ENCODE data around the gene SH3BP5. TPM values are rescaled to one million over a fixed set of nuclear protein-coding genes. Genes with fewer than 3 reads are reported as not detected.

SH3BP5 gene
- total and polyA plus RNA-seq, 9 donors: 80.4 to 205 (median 142) TPM

- WGBS, 3 donors: 46 to 57% (median 53%) methylated on average over 11 of the region's 11 CpGs
- Histone ChIP-seq H3K36me3 (no peaks in the 10 kb centered on the region), H3K27me3 (no peaks in the 10 kb centered on the region), H3K4me3 (no peak overlapping the region), H3K4me1 (ENCODE audit: insufficient read depth) (peaks cover 28% of the 10 kb centered on the region), H3K9me3 (no peaks in the 10 kb centered on the region), H3K27ac (peak overlapping the region; percentile 85 to 86)
- DNase-seq: no peak
- no peak for TF ChIP-seq CTCF (IDR thresholded peaks at IDR 0.05)
- no peak for TF ChIP-seq POLR2A (IDR thresholded peaks at IDR 0.05)
- intact Hi-C loops (cut with DNase I): loop anchor here in 2 of 4 donors (5.0 kb wide), 2 partner anchors 37 to 48 kb away; no protein-coding TSS in a partner anchor
These were observed 3.1 kb downstream of the SH3BP5 start for GRCh38 chr3:15329046-15330005.

GRCh38 chr3:15327941-15328340 lies 4.4 kb downstream of the SH3BP5 start:
- Histone ChIP-seq H3K9me3 (no peaks in the 10 kb centered on the region), H3K27ac (peak overlapping the region in 1 of 2 donors; percentile 10), H3K36me3 (no peaks in the 10 kb centered on the region), H3K27me3 (no peaks in the 10 kb centered on the region), H3K4me1 (ENCODE audit: insufficient read depth) (peaks cover 35% of the 10 kb centered on the region), H3K4me3 (no peak overlapping the region)
- intact Hi-C loops (cut with DNase I): loop anchor here in 1 of 4 donors (5.0 kb wide), 1 partner anchor 36 kb away; no protein-coding TSS in a partner anchor
- DNase-seq: no peak
- TF ChIP-seq CTCF (IDR thresholded peaks at IDR 0.05): no peak
- TF ChIP-seq EP300 (IDR thresholded peaks at IDR 0.05): no peak
- no peak for TF ChIP-seq POLR2A (IDR thresholded peaks at IDR 0.05)
- WGBS, 3 donors: 13 to 16% (median 15%) methylated on average over 7 of the region's 7 CpGs

GRCh38 chr3:15326673-15327072 lies 5.7 kb downstream of the SH3BP5 start:
- Histone ChIP-seq H3K4me1 (ENCODE audit: insufficient read depth) (peaks cover 40% of the 10 kb centered on the region), H3K4me3 (no peak overlapping the region)
- intact Hi-C loops (cut with DNase I): loop anchor here in 1 of 4 donors (5.0 kb wide), 1 partner anchor 34 kb away; no protein-coding TSS in a partner anchor

GRCh38 chr3:15326037-15326436 lies 6.3 kb downstream of the SH3BP5 start:
- H3K27ac ChIP-seq: peak overlapping the region; percentile 43 to 75
- no peak for TF ChIP-seq POLR2A (IDR thresholded peaks at IDR 0.05)
- TF ChIP-seq EP300 (IDR thresholded peaks at IDR 0.05): no peak
- TF ChIP-seq CTCF (IDR thresholded peaks at IDR 0.05): no peak
- intact Hi-C loops (cut with DNase I): loop anchor here in 1 of 4 donors (5.0 kb wide), 1 partner anchor 34 kb away; no protein-coding TSS in a partner anchor
- peaks cover 40% of the 10 kb centered on the region for H3K4me1 ChIP-seq (ENCODE audit: insufficient read depth)
- DNase-seq: no peak
- no peak overlapping the region for H3K4me3 ChIP-seq
- H3K27me3 ChIP-seq: no peaks in the 10 kb centered on the region
- H3K36me3 ChIP-seq: no peaks in the 10 kb centered on the region
- WGBS, 3 donors: 66 to 78% (median 75%) methylated on average over 3 of the region's 3 CpGs
- no peaks in the 10 kb centered on the region for H3K9me3 ChIP-seq

More at GRCh38 chr3:15326673-15327072, 5.7 kb downstream of the SH3BP5 start:
- no peak for TF ChIP-seq CTCF (IDR thresholded peaks at IDR 0.05)
- no peak for TF ChIP-seq EP300 (IDR thresholded peaks at IDR 0.05)
- no peak for TF ChIP-seq POLR2A (IDR thresholded peaks at IDR 0.05)
- DNase-seq: no peak
- WGBS, 3 donors: 86 to 90% (median 89%) methylated on average over 2 of the region's 2 CpGs
- Histone ChIP-seq H3K36me3 (no peaks in the 10 kb centered on the region), H3K27ac (peak overlapping the region in 1 of 2 donors; percentile 43), H3K27me3 (no peaks in the 10 kb centered on the region), H3K9me3 (no peaks in the 10 kb centered on the region)
